ENCODE results near the gene CCDC51. TPM values are rescaled to one million over a fixed set of nuclear protein-coding genes. Genes with fewer than 3 reads are reported as not detected.
A peak's percentile ranks its signal among the peaks of the same experiment; 100 is the strongest.

Gene CCDC51
- total and polyA plus RNA-seq, 2 of the 13 experiments (the other 11 are each of a cell fraction or from before 2014, with no cell fraction given): 18.1 to 29.4 TPM

DNA sequence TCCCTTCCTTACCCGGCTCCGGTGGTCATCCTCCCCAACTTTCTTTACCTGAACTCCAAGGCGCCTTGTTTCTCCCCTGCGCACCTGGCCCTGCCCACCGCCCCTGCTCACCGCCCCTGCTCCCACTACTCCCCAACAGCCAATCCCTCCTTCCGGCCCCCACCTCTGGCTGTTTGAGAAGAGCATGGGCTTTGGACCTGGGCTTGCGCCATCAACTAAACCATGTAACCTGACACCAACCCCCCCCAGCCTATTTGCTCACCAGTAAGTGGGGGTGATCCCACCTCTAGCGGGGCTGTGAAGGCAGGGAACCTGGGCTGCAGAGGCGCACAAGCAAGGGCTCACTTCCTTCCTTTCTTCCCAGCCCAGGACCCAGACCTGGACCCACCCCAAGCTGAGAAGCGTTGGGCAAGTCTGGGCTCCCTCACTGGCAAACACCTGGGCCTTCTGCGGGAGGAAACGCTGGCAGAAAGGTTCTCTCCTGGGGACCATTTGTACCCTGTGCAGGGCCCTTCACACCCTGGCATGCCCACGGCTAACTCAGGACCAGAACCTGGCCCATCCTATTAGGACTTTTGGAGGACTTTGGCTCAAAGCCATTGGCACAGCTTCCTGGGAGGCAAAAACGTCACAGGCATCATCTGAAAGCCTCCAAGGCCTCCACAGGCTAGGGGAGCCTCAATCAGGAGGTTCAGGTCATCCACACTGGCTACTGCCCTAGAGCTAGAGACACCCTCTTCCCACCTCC is 9.8 kb downstream of the CCDC51 start, which contains the start of gene PLXNB1 (continued):
- TF ChIP-seq ARNT (IDR thresholded peaks at IDR 0.05) (no peak), PLSCR1 (CRISPR knock-in tag; IDR thresholded peaks at IDR 0.05; ENCODE audit: borderline replicate concordance) (no peak), RFXAP (CRISPR knock-in tag; IDR thresholded peaks at IDR 0.05; ENCODE audit: borderline replicate concordance) (peak; percentile 86; the same call in 1 of the 2 replicates), ZFP36L1 (CRISPR knock-in tag; IDR thresholded peaks at IDR 0.05) (0 out of 2 replicates have a peak, but pooled peaks have one; percentile 64), ZNF878 (CRISPR knock-in tag; IDR thresholded peaks at IDR 0.05) (peak; percentile 88), SMAD9 (CRISPR knock-in tag; IDR thresholded peaks at IDR 0.05) (no peak), SUZ12 (IDR thresholded peaks at IDR 0.05; ENCODE audit: low read depth, low read length) (no peak), IKZF1 (IDR thresholded peaks at IDR 0.05) (no peak), NRL (CRISPR knock-in tag; IDR thresholded peaks at IDR 0.05; ENCODE audit: borderline replicate concordance) (peak; percentile 15; the same call in 1 of the 2 replicates), ZNF446 (CRISPR knock-in tag; IDR thresholded peaks at IDR 0.05) (no peak), SMC3 (IDR thresholded peaks at IDR 0.05; ENCODE audit: low read length) (peak; percentile 30; the same call in 1 of the 2 replicates), ZNF160 (CRISPR knock-in tag; IDR thresholded peaks at IDR 0.05) (peak; percentile 96), MBD4 (IDR thresholded peaks at IDR 0.05; ENCODE audit: borderline replicate concordance, low read length) (no peak), ZNF263 (CRISPR knock-in tag; IDR thresholded peaks at IDR 0.05) (peak; percentile 48; the same call in 1 of the 2 replicates), ZNF468 (CRISPR knock-in tag; IDR thresholded peaks at IDR 0.05) (no peak), POLR2A (IDR thresholded peaks at IDR 0.05; ENCODE audit: insufficient read depth in 1 of 2, low read depth in 2 of 2, low read length in 2 of 2) (peak in 1 of 2 experiments; percentile 51; a peak in 2 of 4 replicates), FOXA3 (CRISPR knock-in tag; IDR thresholded peaks at IDR 0.05) (peak; percentile 88), DZIP1 (CRISPR knock-in tag; IDR thresholded peaks at IDR 0.05) (peak; percentile 44; the same call in 1 of the 2 replicates), GZF1 (CRISPR knock-in tag; IDR thresholded peaks at IDR 0.05) (peak; percentile 75; the same call in 1 of the 2 replicates), ZNF333 (CRISPR knock-in tag; IDR thresholded peaks at IDR 0.05; ENCODE audit: borderline replicate concordance) (0 out of 2 replicates have a peak, but pooled peaks have one; percentile 90)
- TF ChIP-seq, protein P1, sequence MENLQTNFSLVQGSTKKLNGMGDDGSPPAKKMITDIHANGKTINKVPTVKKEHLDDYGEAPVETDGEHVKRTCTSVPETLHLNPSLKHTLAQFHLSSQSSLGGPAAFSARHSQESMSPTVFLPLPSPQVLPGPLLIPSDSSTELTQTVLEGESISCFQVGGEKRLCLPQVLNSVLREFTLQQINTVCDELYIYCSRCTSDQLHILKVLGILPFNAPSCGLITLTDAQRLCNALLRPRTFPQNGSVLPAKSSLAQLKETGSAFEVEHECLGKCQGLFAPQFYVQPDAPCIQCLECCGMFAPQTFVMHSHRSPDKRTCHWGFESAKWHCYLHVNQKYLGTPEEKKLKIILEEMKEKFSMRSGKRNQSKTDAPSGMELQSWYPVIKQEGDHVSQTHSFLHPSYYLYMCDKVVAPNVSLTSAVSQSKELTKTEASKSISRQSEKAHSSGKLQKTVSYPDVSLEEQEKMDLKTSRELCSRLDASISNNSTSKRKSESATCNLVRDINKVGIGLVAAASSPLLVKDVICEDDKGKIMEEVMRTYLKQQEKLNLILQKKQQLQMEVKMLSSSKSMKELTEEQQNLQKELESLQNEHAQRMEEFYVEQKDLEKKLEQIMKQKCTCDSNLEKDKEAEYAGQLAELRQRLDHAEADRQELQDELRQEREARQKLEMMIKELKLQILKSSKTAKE (CRISPR knock-in tag; IDR thresholded peaks at IDR 0.05; ENCODE audit: borderline replicate concordance): peak; percentile 94; the same call in 1 of the 2 replicates
- TF ChIP-seq, protein P2, sequence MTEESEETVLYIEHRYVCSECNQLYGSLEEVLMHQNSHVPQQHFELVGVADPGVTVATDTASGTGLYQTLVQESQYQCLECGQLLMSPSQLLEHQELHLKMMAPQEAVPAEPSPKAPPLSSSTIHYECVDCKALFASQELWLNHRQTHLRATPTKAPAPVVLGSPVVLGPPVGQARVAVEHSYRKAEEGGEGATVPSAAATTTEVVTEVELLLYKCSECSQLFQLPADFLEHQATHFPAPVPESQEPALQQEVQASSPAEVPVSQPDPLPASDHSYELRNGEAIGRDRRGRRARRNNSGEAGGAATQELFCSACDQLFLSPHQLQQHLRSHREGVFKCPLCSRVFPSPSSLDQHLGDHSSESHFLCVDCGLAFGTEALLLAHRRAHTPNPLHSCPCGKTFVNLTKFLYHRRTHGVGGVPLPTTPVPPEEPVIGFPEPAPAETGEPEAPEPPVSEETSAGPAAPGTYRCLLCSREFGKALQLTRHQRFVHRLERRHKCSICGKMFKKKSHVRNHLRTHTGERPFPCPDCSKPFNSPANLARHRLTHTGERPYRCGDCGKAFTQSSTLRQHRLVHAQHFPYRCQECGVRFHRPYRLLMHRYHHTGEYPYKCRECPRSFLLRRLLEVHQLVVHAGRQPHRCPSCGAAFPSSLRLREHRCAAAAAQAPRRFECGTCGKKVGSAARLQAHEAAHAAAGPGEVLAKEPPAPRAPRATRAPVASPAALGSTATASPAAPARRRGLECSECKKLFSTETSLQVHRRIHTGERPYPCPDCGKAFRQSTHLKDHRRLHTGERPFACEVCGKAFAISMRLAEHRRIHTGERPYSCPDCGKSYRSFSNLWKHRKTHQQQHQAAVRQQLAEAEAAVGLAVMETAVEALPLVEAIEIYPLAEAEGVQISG (CRISPR knock-in tag; IDR thresholded peaks at IDR 0.05): peak; percentile 86

Measured in HepG2 (cell line).